Stimulated activated CD4-positive, alpha-beta T cell treated with anti-CD3 and anti-CD28 coated beads, Interleukin-2, amount 100 ng/mL, for 24 hours (primary cell): ENCODE measurements around the gene EPHA2.

ENCODE experiments used
- DNase-seq, 2 donors: peaks; one replicate each; pipeline ENCODE4 v3.0.0-alpha.2; 2020

EPHA2 gene

DNA sequence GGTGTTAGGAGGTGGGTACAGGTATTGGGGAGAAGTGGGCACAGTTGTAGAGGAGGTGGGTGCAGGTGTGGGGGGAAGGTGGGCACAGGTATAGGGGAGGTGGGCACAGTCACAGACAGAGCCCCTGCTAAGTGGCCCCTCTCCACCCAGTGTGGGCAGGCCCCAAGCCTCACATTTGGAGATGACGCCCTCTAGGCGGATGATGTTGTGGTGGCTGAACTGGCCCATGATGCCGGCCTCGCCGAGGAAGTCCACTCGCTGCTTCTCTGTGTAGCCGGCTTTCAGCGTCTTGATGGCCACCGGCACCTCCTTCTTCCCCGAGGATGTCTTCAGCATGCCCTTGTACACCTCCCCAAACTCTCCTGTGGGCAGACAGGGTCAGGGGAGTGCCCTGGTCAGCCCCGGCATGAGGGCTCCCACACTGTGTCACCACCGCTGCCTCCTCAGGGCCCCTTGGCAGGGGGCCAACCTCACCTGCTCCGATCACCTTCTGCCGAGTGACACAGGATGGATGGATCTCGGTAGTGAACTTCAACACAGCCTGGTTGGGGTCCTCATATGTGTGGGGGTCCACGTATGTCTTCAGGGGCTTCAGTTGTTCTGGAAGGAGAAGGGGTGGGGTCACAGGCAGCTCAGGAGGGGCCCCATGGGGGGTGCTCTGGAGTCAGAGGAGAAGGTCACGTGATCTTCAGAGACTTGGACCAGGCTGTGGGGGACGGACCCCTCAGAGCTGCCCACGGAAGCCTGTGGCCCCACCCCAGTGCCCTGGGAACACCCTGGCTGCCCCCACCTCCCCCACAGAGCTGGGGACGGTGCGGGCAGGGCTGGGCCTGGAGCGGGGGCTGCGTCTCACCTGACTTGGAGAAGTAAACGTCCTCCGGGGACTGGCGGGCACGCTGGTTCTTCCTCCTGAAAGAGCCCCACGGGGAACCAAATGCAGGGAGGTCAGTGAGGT, 22.6 kb downstream of the EPHA2 start:
- DNase-seq, result no peak

DNA sequence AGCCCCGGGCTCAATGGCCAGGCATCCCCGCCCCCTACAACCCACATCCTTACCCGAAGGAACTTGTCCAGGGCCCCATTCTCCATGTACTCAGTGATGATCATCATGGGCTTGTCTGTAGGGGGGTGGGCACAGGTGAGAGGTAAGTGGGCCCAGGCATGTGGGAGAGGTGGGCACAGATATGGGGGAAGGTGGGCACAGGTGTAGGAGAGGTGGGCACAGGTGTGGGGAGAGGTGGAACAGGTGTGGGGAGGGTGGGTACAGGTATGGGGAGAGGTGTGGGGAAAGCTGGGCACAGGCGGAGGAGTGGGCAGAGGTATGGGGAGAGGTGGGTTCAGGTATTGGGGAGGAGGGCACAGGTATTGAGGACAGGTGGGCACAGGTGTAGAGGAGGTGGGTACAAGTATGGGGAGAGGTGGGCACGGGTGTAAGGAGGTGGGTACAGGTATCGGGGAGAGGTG, 23.5 kb downstream of the EPHA2 start:
- no peak for DNase-seq

DNA sequence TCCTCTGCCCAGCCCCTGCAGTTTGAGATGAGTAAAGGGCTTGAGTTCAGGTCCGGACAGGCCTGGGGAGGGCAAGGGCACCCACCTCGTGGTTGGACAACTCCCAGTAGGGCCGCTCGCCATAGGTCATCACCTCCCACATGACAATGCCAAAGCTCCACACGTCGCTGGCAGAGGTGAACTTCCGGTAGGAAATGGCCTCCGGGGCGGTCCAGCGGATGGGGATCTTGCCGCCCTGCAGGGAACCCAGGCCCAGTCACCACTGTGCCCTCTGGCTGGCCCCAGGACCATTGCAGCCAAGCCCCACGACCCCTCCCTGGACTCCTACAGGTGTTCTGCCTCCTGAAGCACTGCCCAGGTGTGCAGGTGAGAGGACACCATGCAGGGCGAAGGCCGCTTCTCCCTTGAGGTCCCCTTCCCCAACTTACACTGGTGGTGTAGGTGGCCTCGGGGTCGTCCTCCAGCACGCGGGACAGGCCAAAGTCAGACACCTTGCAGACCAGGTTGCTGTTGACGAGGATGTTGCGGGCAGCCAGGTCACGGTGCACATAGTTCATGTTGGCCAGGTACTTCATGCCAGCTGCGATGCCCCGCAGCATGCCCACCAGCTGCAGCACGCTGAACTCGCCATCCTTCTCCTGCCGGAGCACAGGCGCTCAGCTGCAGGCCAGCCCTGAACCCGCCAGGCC, 24.1 kb downstream of the EPHA2 start:
- no peak for DNase-seq

- DNase-seq, result no peak
Observed at GRCh38 chr1:16130827-16131226, 25.0 kb downstream of the EPHA2 start.

DNA sequence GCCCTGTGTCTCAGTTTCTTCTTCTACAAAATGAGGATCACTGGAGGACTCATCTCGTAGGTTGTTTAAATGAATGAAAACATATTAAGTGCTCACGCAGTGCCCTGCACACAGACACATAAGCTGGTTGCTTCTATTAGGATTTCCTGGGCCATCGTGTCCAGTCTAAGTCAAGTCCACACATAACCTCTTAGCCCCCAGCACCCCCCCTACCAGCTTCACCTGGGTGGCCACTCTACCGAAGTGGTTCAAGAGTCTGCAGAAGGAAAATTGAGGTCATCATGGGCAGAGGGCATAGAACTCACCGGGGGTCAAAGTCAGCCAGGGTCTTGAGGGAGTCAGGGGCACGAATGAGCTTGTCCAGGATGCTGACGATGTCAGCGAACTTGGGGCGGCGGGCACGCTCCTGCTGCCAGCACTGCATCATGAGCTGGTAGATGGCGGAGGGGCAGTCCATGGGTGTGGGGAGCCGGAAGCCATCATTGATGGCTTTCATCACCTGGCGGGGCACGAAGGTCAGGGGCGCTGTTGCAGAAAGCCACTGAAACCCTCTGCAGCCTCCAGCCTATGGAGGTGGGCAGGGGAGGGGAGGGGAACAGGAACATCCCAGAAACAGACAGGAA, 25.8 kb downstream of the EPHA2 start:
- no peak for DNase-seq

GRCh38 chr1:16129316-16129715, 26.6 kb downstream of the EPHA2 start:
- no peak for DNase-seq

- no peak for DNase-seq
Observed at GRCh38 chr1:16128338-16128741, 27.5 kb downstream of the EPHA2 start.

DNA sequence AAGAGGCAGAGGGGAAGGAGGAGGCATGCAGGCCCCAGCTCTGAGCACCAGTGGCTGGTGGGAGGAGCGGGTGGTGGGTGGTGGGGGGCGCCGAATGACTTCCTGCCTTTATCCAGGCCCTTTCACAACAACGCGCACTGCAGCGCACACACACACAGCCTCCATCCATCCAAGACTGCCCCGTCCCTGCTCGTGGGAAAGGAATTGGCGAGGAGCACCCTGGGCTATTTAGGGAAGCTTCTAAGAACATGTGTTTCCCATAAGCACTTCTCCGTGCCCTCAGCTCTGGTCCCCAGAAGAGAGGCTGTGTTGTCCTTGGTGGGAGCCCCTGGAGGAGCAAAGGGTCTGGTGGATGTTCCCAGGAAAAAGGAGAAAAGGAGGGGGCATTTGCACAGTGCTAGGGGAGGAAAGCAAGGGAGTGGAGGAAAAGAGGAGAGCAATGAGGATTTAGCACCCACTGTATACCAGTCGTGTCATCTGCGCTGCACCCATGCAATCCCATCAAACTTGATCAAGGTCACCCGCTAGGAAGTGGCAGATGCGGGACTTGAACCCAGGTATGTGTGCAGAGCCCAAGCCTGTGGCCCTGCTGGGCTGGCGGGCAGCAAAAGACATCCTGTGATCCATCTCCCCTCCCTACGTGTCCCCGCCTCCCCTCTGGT, 28.1 kb downstream of the EPHA2 start:
- DNase-seq, result no peak

DNA sequence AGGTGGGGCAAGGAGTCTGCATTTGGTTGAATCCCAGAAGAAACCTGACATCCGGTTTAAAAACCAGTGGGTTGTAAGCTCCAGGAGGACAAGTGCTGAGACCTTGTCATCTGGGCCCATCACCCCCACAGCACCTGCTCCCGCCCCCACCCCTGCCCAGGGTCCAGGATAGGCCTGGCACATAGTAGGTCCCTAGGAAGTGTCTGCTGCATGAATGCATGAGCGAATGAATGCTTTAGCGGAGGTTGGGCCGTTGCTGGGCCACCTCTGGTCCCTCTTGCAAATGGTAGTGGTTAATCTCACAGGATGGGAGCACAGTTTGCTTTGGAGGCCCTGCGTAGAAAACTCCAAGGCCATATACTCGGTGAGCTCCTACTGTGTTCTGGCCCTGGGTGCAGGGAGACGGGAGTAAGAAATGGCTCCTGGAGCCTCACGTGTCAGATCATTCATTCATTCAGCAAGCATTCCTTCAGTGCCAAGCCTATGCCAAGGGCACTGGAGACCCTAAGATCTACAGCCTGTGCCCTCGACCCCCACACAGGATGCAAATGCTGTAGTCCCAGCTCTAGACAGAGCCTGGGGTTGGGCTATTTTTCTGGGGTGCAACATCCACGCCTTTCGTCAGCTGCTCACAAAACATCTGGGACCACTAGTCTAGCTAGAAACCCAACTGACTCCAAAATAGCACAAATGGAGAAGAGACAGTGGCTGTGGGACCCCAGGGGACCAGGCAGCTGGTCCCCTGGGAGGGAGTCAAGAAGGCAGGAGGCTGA, 28.9 kb downstream of the EPHA2 start:
- no peak for DNase-seq

GRCh38 chr1:16126160-16126559, 29.7 kb downstream of the EPHA2 start:
- no peak for DNase-seq

DNA sequence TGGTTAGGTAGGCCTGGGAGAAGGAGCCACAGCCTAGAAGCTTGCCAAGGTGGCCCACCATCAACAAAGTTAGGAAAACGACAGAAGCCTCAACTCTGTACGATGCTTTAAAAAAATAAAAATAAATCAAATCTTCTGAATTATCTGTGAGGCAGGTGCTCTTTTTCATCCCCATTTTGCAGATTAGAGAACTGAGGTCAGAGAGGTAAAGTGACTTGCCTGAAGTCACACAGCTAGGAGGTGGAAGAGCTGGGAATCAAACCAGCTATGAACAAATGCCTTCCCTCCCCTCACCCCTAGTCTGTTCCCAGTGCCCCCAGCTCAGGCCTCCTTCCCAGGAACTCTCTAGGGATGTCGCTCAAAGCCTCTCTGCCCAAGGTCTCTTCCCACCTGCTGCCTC, 30.4 kb downstream of the EPHA2 start:
- no peak for DNase-seq

- DNase-seq, result no peak
Observed at GRCh38 chr1:16125088-16125470, 30.8 kb downstream of the EPHA2 start.

DNA sequence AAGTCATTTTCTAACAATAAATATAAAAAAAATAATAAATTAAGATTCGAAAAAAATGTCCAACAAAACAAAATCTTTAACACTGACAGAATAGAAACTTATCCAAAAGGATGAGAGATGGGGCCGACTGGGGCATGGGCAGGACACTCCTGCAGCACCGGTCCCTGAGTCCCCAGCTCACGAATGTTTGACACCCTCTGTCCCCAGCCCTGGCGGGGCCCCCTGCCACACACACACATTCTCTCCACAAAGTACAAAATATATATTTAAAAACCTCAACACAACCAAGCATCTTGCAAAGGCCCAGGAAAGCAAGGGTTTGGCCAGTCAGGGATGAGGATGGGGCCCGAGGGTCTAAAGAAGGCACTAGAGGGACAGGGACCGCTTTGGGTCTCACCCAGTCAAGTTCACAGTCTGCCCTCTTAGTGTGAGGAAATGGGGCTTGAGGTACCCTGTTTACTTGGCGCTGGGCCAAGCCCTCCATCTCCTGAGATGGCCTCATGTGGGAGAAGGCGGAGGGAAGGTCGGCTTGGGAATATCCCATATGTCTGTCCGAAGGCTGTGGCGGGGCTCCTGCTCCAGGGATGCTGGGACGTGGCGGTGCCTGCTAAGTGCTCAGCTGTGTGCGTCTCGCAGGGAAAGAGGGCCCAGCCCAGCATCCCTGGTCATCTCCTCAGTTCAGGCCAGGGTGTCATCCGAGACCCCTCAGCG, 31.3 kb downstream of the EPHA2 start:
- DNase-seq, result no peak

DNA sequence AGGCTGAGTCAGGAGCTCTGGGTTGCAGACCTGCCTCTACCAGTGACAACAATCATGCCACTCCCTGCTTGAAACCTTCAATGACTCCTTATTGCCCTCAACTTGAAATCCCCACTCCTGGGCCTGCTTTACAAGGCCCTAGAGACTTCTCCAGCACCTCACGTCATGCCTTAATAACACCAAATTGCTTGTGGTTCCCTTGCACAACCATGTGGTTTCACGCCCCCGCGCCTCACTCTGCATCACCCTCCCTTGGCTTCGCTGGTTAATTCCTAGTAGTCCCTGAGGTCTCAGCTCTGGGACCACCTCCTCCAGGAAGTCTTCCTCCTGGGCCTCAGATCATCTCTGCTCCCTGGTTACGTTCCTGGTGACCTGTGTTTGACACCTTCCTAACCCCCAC, 33.0 kb downstream of the EPHA2 start:
- peak; percentile 49 to 58 for DNase-seq

DNA sequence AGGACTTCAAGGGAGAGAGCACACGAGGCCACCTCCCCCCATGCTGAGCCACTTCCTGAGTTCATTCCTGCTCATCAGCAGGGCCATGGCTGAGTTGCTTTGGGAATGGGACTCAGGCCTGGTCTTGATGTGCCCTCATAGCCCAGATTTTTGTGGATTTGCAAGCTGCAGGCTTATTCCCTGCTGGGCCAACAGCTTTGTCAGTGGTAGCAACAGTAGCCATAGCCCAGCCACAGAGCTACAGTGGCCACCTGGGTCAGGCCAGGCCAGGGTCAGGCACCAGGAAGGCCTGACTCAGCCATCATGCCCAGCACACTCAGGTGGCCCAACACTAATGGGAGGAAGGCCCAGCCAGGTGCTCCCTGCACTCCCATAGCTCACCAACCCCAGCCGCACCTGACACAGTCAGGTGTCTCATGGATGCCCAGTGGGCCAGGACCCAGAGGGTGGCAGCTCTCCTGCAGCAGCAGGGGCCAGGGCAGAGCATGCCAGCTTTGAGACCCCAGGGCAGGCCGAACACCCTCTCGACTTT, 33.5 kb downstream of the EPHA2 start:
- no peak for DNase-seq

GRCh38 chr1:16120940-16121410, 34.9 kb downstream of the EPHA2 start:
- no peak for DNase-seq

- DNase-seq, result no peak
Observed at GRCh38 chr1:16120407-16120806, 35.5 kb downstream of the EPHA2 start.

GRCh38 chr1:16119926-16120325, 35.9 kb downstream of the EPHA2 start:
- DNase-seq, result no peak

DNA sequence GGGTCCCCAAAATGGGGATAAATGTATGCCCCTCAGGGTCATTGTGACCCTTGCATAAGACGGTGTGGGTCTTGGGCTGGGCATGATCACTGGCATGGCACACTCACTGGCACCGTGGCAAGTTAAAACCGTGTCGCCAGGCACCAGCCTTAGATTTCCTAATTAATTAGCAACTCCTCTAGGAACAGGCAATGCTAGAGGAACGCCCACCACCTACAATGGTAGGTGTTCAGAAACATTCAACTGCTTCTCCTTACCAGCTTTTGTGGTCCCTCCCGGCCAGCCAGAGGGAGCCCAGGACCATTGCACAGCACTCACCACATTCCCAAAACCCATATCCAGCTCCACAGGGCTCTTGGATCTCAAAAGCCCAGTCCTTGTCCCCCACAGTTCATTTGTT, 36.4 kb downstream of the EPHA2 start:
- DNase-seq, result no peak

DNA sequence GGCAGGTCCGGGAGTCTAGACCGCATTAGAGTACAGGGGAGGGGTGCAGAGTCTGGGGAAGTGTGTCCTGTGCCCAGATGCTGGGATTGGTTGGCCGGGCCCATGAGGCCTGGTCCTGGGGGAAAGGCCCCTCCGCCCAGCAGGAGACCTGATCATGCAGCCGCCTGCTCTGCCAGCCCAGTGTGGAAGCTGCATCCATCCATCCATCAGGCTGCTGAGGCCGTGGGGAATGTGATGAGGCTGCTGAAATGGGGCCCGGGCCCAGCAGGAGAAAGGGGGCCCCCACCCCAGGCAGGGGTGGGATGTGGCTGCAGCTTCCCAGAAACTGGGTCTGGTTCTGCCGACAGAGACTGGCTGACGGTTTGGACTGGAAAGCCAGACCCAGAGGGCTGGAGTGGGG, 37.2 kb downstream of the EPHA2 start:
- DNase-seq, result no peak

GRCh38 chr1:16117936-16118335, 37.9 kb downstream of the EPHA2 start:
- no peak for DNase-seq
